GM18858 (cell line): ENCODE data around the gene NPC1.
A peak's percentile ranks its signal among the peaks of the same experiment; 100 is the strongest.
"Not testable (repeated sequence)": the region's sequence is repeated elsewhere in the genome, so short reads cannot be mapped to it uniquely, and the experiment has no call there.

ENCODE experiments used
- ATAC-seq: cut with Tn5 transposase; IDR thresholded peaks from one replicate; pipeline ENCODE4 v1.9.1; 2021; ENCODE audit not compliant: unreplicated experiment

Gene NPC1

GRCh38 chr18:23526501-23527063, 59.7 kb downstream of the NPC1 start:
- ATAC-seq, result no peak

GRCh38 chr18:23524213-23524707, 62.0 kb downstream of the NPC1 start:
- ATAC-seq, result no peak

GRCh38 chr18:23523429-23524212, 62.7 kb downstream of the NPC1 start:
- ATAC-seq, result no peak

- no peak for ATAC-seq
Measured at GRCh38 chr18:23521907-23522306, 64.4 kb downstream of the NPC1 start.

GRCh38 chr18:23521271-23521670, 65.0 kb downstream of the NPC1 start:
- ATAC-seq, result no peak

- no peak for ATAC-seq
Measured at GRCh38 chr18:23519734-23520133, 66.6 kb downstream of the NPC1 start.

GRCh38 chr18:23515911-23516546, 70.3 kb downstream of the NPC1 start:
- ATAC-seq, result peak; percentile 70

GRCh38 chr18:23512641-23513040, 73.7 kb downstream of the NPC1 start:
- ATAC-seq, result no peak

- ATAC-seq, result not testable (repeated sequence)
Measured at GRCh38 chr18:23512216-23512615, 74.1 kb downstream of the NPC1 start.

GRCh38 chr18:23510923-23511322, 75.4 kb downstream of the NPC1 start:
- ATAC-seq, result not testable (repeated sequence)

- no peak for ATAC-seq
Measured at GRCh38 chr18:23506393-23506792, 79.9 kb downstream of the NPC1 start.

- ATAC-seq, result peak; percentile 64
Measured at GRCh38 chr18:23504720-23505119, 81.6 kb downstream of the NPC1 start.

GRCh38 chr18:23503963-23504344, 82.4 kb downstream of the NPC1 start:
- no peak for ATAC-seq

- ATAC-seq, result peak; percentile 56
Measured at GRCh38 chr18:23503038-23503962, 83.0 kb downstream of the NPC1 start, which contains the start of gene RMC1. Gene RMC1 (plus strand): TSS chr18:23503511. CDS start chr18:23503619, 108 bp downstream.

GRCh38 chr18:23502516-23503037, 83.7 kb downstream of the NPC1 start:
- ATAC-seq, result no peak

GRCh38 chr18:23501626-23502025, 84.7 kb downstream of the NPC1 start:
- no peak for ATAC-seq

- no peak for ATAC-seq
Measured at GRCh38 chr18:23499291-23499781, 87.0 kb downstream of the NPC1 start.

- ATAC-seq, result peak; percentile 41
Measured at GRCh38 chr18:23498877-23499276, 87.4 kb downstream of the NPC1 start.

GRCh38 chr18:23498117-23498516, 88.2 kb downstream of the NPC1 start:
- no peak for ATAC-seq

GRCh38 chr18:23495723-23496440, 90.4 kb downstream of the NPC1 start:
- ATAC-seq, result no peak
